ENCODE data around the gene GAS6. TPM values are rescaled to one million over a fixed set of nuclear protein-coding genes. Genes with fewer than 3 reads are reported as not detected.
A peak's percentile ranks its signal among the peaks of the same experiment; 100 is the strongest.

Gene GAS6
- total and polyA plus RNA-seq, 9 of the 15 experiments (the other 6 are each of a cell fraction or from before 2014, with no cell fraction given), result 0.14 to 9.7 (median 4.7) TPM; not detected in 1

- in situ Hi-C loops (cut with MboI) (no loop called here), intact Hi-C loops (cut with micrococcal nuclease) (no loop called here)
- H2AFZ ChIP-seq (ENCODE audit: low read depth, low read length), result no peak overlapping the region
- no peak overlapping the region for H3K27ac ChIP-seq (ENCODE audit: extremely low read depth, low read depth, low read length)
- no peak overlapping the region for H3K4me3 ChIP-seq
- no peak for ATAC-seq
- no peak overlapping the region for H3K9ac ChIP-seq (ENCODE audit: insufficient read depth in 1 of 2, low read depth in 2 of 2, low read length in 2 of 2)
- TF ChIP-seq MEIS2 (IDR thresholded peaks at IDR 0.05; ENCODE audit: partially characterized antibody), result peak; percentile 71
- TF ChIP-seq PKNOX1 (IDR thresholded peaks at IDR 0.05), result peak; percentile 64
- TF ChIP-seq ZNF668 (CRISPR knock-in tag; IDR thresholded peaks at IDR 0.05), result no peak
- TF ChIP-seq NFYB (IDR thresholded peaks at IDR 0.05; ENCODE audit: extremely low read depth, insufficient read length), result no peak
- TF ChIP-seq PBX2 (CRISPR knock-in tag; IDR thresholded peaks at IDR 0.05; ENCODE audit: low read depth), result no peak
- TF ChIP-seq PBX2 (tag; conservative IDR thresholded peaks at IDR 0.05; ENCODE audit: low read depth), result peak; percentile 82
- TF ChIP-seq ZNF766 (CRISPR knock-in tag; conservative IDR thresholded peaks at IDR 0.05), result peak; percentile 53; the same call in 1 of the 2 replicates
- TF ChIP-seq TEAD1 (CRISPR knock-in tag; IDR thresholded peaks at IDR 0.05), result 0 out of 4 replicates have a peak, but pooled peaks of 1 of the 2 experiments have one; percentile 22
- TF ChIP-seq CREB3L1 (IDR thresholded peaks at IDR 0.05; ENCODE audit: borderline replicate concordance, low read depth), result no peak
- H3K9me3 ChIP-seq (replicated peaks; ENCODE audit: control insufficient read depth, insufficient read depth, low read depth, low read length), result no peaks in the 10 kb centered on the region
- FAIRE-seq, result no peak
- no peaks in the 10 kb centered on the region for H3K36me3 ChIP-seq (ENCODE audit: control insufficient read depth, insufficient read depth, low read length)
- peaks cover 0 to 2% of the 10 kb centered on the region in 2 experiments; a peak in 1 of 5 replicates for H3K4me1 ChIP-seq (replicated peaks in 1 of 2; ENCODE audit: control insufficient read depth in 2 of 2, insufficient read depth in 2 of 2, low read length in 2 of 2)
- DNase-seq (ENCODE audit: extremely low read depth in 1 of 4, low spot score in 3 of 4), result no peak
- no peak overlapping the region for H3K4me2 ChIP-seq (ENCODE audit: insufficient read depth, low read length)
- H4K20me1 ChIP-seq (replicated peaks; ENCODE audit: control insufficient read depth, insufficient read depth, low read length), result no peaks in the 10 kb centered on the region
- ChIA-PET POLR2A (interaction anchor here (0.6 kb wide), 1 partner anchor 93 kb away, joined by 3 read pairs; no protein-coding TSS in a partner anchor), CTCF (ENCODE audit: low intra/inter-chr PET ratio) (no interaction called here)
- no TSS peak for BruUV-seq (replicated peaks)
- 3% methylated on average over 15 of the region's 17 CpGs for WGBS (ENCODE audit: insufficient coverage, low coverage, missing lambda C conversion rate)
- H3K27me3 ChIP-seq (ENCODE audit: control insufficient read depth in 2 of 2, insufficient read depth in 2 of 2, low read length in 2 of 2), result peaks cover 3 to 32% of the 10 kb centered on the region in 2 experiments; a peak in 4 of 5 replicates
- no peaks in the 10 kb centered on the region for H3K9me1 ChIP-seq (ENCODE audit: control insufficient read depth, insufficient read depth, low read length)
- no peaks in the 10 kb centered on the region for H3K79me2 ChIP-seq (ENCODE audit: control insufficient read depth, insufficient read depth, low read length)
Measured at GRCh38 chr13:113907635-113908617, 44.0 kb upstream of the GAS6 start.

Data from K562 (cell line).